ENCODE results near the gene ARHGAP40. TPM values are rescaled to one million over a fixed set of nuclear protein-coding genes. Genes with fewer than 3 reads are reported as not detected.

ARHGAP40 gene
- not detected in 2 replicates for total RNA-seq (2014; rRNA removed; shearing (Covaris generic))

DNA sequence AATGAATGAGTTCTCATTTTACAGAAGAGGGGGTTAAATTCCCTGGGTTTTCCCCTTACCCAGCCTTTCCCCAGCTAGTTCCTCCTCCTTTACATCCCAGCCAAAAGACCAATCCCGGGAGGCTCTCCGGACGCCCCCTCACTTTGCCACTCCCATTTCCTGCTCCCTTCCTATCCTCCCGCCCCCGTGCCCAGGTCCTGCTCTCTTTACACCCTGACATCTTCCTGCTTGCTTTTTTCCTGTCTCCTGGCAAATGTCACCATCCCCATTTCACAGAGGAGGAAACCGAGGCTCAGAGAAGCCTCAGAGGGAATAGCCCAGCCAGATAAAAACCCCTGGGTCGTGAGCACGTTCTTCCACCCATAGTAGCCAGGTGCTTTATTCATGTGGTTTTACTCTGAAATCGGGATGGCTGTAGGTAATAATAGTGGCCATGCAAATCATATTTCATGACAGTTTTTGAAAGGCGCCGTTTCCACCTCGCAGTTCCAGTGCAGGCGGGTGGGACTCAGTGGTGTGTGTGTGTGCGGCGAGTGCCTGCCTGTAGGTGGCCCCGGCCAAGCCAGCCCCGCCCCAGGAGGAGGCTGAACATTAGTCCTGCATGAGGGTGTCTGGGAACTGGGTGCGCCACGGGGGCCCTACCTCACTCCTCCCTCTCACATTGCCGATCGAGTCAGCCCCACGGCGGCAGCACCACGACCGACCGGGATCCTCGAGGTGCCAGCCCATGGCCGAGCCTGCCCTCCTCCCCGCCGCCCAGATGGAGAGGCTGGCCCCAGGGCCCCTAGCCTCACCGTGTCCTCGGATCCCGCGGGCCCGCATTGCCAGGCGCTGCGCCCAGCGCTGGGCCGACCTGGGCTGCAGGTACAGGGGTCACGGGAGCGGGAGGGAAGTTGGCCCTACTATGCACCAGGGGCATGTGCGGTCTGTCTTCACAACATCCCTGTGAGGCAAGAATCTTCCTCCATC is at the start of gene ARHGAP40:
TSS of gene ARHGAP40 (plus strand) at position 594 of the 969 bp plus-strand sequence.
- no peak for DNase-seq (ENCODE audit: low spot score)

DNA sequence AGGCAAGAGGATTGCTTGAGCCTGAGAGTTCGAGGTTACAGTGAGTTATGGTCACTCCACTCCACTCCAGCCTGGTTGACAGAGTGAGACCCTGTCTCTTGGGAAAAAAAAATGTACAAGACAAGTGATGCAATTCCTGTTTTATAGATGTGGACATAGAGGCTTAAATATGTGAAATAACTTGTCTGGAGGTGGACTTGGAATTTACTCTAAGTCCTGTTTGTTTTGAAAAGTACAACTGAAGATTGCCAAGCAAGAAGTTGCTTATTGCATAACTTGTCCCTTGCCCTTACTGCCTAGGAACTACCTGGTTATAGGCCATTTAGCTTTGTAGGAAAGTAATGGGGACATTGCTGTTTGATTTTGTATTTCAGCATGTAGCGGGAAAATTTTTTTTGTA is 46.6 kb upstream of the ARHGAP40 start:
- DNase-seq (ENCODE audit: low spot score) = no peak

DNA sequence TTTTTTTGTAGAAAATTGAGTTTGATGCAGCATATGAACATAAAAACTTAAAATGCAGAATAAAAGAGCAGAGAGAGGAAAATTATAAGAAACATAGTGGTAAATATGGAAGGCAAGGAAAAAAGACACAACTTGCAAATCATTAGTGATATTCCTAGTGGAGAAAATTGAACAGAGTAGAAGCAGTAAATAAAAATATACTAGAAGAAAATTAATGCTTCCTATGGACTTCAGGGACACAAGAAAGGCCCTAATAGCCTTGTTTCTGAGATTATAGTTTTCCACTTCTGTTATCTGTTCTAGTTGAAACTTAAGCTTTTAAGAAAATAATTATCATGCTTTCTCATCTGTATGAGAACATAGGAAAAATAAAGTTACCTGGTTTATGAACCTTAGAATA is 46.2 kb upstream of the ARHGAP40 start:
- no peak for DNase-seq (ENCODE audit: low spot score)

DNA sequence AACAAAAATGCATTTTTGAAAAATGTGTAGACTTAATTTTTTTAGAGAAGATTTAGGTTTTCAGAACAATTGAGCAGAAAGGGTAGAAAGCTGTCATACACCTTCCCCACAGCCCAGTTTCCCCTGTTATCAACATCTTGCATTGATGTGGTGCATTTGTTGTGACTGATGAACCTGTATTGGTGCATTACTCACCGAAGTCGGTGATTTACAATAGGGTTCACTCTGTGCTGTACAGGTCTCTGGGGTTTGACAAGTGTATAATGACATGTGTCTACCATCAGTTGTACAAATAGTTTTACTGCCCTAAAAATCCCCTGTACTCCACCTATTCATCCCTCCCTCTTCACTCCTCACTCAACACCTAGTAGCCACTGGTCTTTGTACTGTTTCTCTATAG is 44.4 kb upstream of the ARHGAP40 start:
- DNase-seq (ENCODE audit: low spot score) = no peak

DNA sequence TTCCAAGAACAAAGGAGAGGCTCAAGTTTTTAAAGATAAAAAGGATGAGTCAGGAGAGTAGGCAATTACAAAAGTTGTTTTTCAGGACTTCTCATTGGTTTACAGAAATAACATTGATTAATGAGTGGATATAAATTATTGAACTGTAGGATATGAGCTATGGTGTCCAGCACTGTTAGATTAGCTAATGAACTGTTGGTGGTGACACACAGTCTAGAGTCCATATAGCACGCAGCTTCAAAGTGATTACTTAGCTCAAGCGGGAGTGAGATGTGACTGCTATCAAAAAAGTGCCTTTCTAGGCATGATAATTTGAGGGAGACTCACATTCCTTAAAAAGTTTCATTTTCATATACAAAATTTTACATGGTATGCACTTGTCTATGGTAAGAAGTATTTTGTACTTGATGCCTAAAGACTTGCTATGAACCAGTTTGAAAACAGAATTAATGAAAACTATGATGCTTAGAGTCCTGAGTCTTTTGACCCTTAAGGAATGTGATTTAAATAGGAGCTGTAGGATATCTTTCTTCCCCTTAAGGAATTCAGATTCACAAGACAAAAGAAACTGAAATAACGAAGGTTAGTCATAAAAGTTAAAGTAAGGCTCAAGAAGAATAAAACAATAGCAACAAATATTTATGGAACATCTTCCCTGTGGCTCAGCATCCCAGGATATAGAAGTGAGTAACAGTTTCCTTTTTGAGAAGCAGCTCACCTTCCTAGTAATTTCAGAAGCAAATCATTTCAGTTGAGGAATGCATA is 42.8 kb upstream of the ARHGAP40 start:
- DNase-seq (ENCODE audit: low spot score) = no peak

DNA sequence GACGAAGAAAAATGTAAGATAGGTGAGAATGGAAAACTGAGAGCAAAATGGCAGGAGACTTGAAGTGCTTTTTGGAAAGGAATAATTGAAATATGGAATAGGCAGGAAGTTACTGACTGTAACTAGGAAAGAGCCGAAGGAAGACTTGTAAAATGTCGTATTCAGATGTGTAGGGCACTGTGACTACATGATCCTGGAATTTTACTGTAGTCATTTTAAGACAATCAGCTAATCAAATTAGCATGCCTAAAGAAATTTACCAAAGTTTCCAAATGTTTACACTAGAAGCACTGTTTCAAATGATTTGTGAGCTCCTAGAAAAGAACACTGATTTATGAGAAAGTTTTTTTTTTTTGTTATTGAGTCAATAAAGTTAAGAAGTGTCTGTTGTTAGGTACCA is 41.8 kb upstream of the ARHGAP40 start:
- no peak for DNase-seq (ENCODE audit: low spot score)

DNA sequence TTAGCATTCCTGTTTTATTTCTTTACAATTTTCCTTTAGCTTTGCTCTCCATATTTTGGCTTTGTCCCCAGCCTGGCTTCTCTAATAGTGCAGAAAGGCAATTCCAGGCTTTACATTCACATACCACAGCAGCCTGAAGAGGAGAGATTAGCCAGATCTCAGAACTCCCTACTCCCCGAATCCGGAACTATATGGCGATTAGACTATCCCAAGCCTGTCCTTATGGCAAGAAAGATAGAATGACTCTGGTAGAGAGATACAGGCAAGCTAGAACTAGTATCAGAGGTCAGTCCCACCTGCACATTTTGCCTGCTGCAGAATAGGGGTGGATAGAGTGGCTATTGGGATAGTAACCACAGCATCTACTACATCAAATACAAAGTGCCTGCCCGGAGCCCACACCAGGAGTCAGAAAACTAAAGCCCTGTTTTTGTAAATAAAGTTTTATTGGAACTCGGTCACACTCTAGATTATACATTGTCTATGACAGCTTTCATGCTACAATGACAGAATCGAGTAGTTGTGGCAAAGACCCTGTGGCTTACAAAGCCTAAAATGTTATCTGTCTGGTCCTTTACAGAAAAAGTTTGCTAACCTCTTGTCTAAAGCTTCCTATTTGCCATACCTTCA is 37.7 kb upstream of the ARHGAP40 start:
- no peak for DNase-seq (ENCODE audit: low spot score)

DNA sequence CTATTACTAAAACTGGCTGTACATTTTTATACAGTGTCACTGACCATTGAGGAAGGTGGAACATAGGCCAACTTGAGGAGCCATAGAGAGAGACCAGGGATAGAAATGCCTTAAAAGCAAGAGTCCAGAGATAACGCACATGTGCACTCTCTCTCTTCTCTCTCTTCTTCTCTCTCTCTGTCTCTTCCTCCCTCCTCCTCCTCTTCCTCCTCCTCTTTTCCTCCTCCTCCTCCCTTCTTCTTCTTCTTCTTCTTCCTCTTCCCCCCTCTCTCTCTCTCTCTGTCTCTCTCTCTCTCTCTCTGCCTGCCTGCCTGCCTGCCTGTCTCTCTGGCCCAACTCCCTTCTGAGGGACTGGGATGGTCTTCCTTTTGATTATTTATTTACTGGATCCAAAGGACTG is 36.9 kb upstream of the ARHGAP40 start:
- no peak for DNase-seq (ENCODE audit: low spot score)

DNA sequence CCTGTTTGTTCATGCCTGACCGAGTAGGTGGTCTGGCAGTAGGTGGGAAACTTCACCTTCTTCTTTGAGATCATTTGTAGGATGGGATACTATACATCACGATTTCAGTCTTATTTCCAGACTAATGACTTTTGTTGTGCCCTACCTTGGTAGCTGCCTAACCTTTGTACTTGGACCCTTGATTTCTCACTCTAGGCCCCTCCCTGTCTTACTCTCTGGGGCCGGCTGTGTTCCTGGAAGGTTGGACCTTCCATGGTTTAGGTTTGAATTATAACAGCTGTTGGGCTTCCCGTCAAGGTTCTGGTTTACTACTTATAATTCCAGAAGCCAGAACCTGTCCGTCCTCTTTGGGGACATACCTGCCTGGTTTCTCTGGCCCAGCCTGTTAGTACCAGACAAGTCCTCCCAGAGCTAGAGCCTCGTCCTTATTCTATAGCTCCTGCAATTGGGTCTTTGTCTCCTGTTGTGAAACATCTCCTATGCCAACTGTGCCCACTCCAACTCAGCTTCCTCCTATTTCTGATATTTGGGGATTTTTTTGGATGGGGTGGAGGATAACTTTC is 35.5 kb upstream of the ARHGAP40 start:
- DNase-seq (ENCODE audit: low spot score) = no peak

DNA sequence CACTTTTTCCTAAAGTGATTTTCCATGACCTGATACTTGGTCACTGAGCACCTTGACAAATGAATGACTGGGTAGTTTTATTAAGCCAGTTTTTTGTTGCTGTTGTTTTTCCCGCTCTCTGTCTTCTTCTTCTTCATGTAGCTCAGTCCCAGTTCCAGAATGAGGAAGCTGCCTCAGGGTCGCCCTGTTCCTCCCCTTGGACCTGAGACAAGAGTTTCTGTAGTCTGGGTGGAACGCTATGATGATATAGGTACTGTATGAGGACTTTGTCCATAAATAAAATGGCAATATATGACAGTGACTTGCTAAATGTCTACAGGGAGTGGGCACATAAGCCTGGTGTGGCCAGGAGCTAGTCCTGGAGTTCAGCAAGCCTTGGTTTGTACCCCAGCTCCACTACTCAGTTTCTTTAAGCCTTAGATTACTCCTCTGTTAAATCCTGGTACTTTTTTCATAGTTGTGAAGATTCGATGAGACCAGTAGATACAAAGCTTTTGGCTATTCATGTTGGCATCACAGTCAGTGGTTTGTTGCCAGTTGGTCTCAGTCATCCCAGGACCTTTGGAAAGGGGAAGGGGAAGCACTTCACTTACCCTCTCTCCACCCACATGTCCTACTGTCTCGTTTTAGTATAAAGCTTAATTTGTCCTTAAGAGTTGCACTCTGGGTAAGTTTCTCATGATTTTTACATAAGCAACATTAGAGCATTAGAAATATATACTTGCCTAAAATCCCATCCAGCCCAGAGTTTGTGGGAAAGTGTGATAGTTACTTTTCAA is 31.7 kb upstream of the ARHGAP40 start:
- DNase-seq (ENCODE audit: low spot score) = no peak

DNA sequence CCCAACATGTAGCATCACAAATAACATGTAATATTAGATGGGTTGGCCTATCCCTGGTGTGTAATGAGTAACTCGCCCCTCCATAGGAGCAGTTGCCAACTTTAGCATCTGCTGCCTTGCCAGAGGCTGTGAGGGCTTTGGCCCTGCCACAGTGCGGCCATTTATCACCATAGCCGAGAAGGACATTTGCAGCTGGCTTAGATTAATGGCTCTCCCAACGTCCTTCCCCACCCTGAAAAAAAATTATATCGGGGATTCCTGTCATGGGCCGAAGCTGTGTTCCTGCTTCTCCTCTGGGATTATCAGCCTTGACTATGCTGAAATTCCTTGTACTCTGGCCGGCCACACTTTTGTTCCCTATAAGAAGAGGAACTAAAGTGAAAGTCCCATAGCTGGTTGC is 28.2 kb upstream of the ARHGAP40 start:
- no peak for DNase-seq (ENCODE audit: low spot score)

DNA sequence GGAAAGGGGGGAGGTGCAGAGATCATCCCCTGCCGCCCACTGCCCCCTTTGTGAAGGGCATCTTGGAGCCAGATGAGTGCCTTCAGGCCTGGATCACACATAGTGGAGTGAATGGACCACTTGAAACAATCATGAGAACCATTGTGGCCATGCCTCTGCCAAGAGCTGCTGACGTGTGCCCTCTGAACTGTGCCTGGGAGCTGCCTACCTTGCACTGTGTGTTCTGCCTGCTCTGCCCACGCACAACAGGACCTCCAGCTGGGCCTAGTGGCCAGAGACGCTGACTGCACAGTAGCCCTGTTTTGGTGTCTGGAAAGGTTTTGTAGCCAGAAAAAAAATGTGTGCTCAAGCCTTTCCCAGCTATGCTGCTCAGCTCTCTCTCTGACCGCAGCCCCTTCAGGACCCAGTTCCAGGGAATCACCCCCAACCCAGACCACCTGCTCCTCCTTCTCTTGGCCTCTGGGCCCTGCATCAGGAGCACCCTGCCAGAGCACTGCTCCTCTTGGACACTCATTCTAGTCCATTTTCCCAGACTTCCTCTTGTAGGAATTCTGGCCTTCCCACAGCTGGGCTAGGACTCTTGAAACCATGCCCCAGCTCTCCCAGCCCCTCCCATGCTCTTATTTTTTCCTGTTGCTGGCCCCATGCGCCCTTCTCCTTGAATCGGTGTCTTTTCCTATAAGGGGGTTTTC is 22.2 kb upstream of the ARHGAP40 start:
- no peak for DNase-seq (ENCODE audit: low spot score)

DNA sequence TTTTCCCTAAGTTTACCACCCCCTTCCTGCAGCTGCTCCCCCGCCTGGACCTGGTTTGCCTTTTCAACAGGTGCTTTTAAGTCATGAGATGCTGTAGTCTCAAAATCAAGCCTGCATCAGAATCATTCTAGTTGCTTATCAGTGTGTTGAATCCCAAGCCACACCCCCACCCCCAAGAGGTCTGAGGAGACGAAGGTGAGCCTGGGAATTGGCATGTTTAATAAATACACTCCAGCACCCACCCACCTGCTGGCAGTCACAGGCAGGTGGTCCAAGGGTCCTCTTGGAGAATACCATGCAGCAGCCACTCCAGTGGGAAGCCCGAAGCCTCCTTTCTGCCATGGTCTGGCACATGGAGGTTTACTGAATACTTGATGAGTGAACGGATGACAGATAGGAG is 21.7 kb upstream of the ARHGAP40 start:
- no peak for DNase-seq (ENCODE audit: low spot score)

DNA sequence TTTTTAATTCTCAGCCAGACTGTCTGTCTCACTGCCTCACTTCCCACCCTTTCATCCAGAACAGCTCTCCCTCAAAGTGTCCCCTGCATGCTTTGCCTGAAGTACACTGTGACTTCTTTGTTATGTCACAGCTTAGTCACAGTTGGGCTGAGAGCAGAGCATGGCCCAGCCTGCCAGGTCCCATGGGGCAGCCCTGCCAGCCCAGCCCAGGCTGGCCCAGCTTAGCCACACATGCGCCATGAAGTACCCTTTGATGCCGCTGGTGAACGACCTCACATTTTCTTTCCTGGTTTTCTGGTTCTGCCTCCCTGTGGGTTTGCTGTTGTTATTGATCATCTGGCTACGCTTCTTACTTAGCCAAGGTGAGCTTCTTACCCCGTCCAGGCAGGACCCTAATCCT is 20.6 kb upstream of the ARHGAP40 start, which contains the start of gene ADIG:
TSS of gene ADIG (plus strand) at position 185 of the 400 bp plus-strand sequence. CDS start at position 239, 54 bp downstream.
- no peak for DNase-seq (ENCODE audit: low spot score)

DNA sequence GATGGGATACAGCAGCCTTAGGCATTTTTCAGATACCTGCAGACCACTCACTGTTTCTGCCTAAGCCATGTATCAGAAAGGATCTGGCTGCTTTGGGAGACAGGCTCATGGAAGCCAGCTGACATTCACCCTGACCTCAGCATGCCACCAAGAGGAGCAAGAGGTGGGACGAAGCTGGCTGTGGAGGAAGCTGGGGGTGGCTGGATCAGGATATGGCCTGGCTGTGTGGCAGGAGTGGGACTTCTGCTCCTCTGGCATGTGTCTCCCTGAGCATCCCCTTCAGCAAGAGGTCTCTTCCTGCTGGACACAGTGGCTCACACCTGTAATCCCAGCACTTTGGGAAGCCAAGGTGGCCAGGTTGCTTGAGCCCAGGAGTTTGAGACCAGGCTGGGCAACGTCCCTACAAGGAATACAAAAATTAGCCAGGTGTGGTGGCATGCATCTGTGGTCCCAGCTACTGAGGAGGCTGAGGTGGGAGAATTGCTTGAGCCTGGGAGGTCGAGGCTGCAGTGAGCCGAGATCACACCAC is 19.7 kb upstream of the ARHGAP40 start:
- no peak for DNase-seq (ENCODE audit: low spot score)

DNA sequence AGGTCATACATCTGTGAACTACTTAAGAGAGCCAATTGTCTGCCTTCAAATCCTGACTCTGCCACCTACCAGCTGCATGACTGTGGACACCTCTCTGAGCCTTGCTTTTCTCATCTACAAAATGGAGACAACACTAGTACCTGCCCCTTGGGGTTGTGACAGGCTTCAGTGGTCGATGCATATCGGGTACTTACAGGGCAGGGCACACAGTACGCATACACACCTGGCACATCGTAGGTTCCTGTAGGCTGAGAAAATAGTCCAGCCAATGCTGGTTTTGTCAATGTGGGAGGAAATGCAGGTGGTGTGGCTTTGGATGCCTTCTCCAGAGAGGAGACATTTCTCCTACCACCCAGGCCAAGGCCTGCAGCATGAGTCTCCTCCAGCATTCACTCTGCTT is 18.3 kb upstream of the ARHGAP40 start:
- DNase-seq (ENCODE audit: low spot score) = no peak

DNA sequence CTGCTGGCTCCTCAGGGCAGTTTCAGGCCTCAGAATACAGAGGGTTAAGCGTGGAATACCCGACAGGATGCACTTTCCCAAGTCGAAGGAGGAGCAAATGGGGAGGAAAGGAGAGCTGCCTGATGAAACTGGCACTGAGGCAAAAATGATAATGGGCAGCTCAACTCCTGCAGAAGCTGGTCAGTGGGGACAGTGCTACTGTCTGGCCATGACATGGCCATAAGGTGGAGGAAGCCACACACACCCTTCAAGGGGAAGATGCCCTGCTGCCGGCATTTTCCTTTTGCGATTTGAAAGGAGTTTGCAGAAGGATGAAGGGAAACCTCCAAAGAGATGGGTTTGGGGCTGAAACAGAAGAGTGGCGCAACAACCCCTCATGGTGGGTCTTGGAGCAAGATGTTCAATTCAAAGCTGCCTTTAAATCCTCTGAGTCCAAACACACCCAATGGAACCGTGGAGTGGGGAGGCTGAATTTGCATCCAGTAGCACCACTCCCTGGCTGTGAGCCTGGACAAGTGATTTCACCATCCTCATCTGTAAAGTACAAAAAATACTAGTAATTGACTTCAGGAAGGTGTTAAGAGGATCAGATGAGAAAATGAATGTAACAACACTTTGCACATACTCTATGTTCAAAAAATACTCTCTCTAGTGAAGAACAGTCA is 17.4 kb upstream of the ARHGAP40 start:
- DNase-seq (ENCODE audit: low spot score) = no peak

DNA sequence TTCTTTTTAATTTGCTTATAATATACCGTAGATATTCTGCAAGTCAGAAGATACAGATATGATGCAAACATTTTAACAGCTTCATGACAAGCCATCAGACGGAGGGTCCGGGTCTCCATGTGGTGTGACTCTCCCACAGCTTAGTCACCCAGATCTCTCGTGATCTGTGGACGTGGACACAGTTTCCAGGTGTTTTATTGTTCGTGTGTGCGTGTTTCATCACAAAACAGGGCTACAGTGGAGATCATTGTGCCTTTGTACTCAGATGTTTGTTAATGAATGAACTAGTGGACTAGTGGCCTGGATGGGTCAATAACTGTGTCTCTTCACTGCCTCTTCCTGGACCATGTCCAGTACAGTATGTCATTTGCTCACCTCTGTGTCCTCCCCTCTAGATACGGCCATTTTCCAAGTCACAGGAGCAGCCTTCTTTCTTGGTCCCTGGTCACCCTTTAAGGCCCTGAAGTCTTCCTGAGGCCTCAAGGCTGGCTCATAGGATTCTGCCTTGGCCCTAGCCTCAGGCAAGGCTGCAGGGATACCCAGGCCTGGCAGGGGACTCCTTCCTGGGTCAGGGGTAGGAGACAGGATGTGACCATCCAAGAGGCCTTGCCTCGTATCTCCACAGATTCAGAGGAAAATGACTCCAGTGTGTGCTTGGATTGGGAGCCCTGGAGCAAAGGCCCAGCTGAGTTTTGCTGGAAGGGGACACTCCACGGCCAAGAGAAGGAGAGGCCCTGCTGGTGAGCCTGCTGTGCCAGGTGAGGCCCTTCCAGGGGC is 16.0 kb upstream of the ARHGAP40 start:
- DNase-seq (ENCODE audit: low spot score) = no peak

DNA sequence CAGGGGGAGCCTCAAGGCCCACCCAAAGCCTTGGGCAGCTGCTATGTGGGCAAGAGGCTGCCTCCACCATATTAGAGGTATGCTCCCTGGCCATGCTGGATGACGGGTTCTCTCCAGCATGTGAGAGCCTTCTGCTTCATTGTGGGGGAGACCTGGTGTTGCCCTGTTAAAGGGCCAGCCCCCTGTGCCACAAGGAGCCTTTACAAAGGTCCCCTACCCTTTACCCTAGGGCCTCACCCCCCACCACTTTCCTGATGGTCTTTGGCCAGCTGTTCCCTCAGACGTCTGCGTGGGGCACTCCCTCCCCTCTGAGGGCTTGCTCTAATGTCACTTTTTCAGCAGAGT is 15.5 kb upstream of the ARHGAP40 start:
- DNase-seq (ENCODE audit: low spot score) = no peak

All from H4 (cell line).